NCI-H2196 (cell line): ENCODE data around the gene KIAA1549.

Experiments
- DNase-seq: peaks from one replicate; lab custom pipeline; 2025; ENCODE audit not compliant: unreplicated experiment; lab: John Stamatoyannopoulos, UW

KIAA1549 gene

GRCh38 chr7:138886501-138886917, 94.7 kb downstream of the KIAA1549 start:
- DNase-seq = peak; percentile 77

GRCh38 chr7:138885383-138886147, 95.6 kb downstream of the KIAA1549 start:
- no peak for DNase-seq

GRCh38 chr7:138882249-138882648, 98.9 kb downstream of the KIAA1549 start:
- DNase-seq = no peak

DNA sequence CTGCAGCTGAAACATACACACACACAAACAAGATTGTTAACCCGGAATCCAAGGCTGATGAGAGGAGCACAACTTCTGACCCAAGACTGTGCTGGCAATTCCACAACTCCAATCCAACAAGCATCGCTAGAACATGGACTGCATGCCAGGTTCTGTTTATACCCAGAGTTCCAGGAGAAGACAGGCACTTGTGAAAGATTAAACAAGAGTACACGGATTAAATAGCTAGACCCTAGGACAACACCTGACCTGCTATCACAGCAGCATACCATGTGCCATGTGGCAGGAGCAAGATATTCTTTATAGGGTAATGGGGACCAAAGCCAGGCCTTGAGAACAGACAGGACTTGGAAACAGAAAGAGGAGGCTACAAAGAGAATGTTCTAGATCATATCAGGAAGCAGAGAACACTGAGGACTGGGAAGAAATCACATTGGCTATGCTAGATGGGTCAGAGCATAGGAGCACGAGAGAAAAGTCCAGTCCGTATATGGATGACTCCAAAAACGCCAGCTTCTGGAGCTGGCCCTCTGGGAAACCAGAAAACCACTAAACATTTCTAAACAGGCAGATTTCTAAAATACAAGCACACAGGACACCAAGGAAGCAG, 99.5 kb downstream of the KIAA1549 start:
- no peak for DNase-seq

DNA sequence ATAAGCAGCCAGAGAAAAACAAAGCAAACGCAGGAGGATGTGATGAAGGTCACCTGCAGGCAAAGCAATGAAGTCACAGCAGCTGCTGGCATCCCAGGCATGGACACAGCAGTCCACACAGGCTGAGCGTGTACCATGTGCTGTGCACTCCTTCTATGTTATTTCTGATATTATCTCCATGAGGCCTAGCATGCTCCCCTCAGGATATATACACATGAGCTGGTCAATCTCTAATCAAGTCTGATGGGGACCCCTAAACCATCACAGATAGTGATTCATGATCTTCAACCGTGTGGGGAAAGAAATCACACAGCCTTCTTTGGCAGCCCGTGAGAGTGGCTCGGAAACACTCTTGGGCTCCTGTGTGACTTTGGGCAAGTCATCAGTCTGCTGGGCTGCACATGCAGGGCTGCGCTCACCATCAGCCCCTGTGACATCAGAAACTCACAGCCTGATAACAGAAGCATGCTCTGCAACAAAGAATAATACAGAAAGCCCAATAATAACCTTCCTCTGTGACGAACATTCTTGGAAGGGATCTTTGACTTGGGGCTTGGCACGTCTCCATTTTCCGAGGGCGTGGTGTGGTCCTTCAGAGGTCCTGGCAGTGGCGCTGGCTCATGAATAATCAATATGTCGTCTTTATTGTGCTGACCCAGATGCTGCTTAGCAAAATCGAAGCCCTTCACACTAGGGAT, 100.2 kb downstream of the KIAA1549 start:
- DNase-seq = no peak

GRCh38 chr7:138879356-138879755, 101.8 kb downstream of the KIAA1549 start:
- no peak for DNase-seq

GRCh38 chr7:138878856-138879255, 102.3 kb downstream of the KIAA1549 start:
- DNase-seq = no peak

DNA sequence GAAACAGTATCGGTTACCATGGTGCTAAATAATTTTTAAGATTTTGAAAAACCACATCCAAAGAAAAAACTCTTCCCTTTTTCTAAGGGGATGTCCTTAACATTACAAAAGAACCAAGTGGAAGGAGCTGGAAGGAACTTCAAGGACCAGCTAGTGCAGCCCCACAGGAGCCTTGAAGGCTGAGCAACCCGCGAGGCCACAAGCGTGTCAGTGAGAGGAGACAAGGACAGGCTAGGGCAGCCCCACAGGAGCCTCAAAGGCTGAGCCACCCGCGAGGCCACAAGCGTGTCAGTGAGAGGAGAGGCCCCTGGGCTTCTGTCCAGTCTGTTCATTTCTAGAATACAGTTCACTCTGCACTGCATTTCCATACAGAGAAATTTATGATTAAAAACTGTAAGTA, 103.1 kb downstream of the KIAA1549 start:
- no peak for DNase-seq

GRCh38 chr7:138876326-138876725, 104.9 kb downstream of the KIAA1549 start:
- DNase-seq = no peak

- DNase-seq = no peak
These were observed 105.4 kb downstream of the KIAA1549 start for GRCh38 chr7:138875794-138876193.

DNA sequence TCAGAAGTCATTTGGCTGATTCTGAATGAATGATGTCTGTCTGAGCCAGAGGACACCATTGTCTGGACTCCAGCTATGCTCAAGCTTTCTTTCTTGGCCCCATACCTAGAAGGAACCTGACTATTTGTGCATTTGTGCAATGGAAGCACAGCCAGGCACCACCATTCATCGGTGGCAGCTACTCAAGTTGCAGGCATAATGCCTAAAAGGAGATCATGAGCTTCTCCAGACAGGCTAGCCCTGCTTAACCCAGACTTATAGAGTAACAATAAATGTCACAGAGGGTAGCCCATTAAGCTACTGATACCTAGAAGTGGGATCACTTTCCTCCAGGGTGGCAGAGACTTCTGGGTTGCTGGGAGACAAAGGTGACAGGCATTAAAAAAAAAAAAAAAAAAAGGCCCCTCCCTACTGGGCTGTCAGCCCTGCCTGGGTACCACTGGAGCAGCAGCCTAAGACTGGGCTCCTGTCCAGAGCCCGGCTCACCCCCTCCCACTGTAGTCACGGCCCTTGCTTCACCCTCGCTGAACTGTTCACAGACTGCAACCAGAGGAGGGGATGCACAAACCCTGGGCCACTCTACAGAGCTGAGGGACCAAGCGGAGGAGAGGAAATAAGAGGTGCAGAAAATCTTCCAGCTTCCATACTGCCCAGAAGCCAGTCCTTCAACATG, 107.8 kb downstream of the KIAA1549 start:
- no peak for DNase-seq

DNA sequence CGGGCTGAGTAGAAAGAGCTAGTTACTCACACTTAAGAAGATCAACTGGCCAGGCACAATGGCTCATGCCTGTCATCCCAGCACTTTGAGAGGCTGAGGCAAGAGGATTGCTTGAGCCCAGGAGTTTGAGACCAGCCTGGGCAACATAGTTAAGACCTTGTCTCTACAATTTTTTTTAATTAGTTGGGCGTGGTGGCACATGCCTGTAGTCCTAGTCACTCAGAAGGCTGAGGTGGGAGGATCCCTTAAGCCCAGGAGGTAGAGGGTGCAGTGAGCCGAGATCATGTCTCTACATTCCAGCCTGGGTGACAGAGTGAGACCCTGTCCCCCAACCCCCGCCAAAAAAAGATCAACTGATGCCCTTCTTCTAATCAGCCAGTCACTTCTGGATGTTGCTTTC, 108.6 kb downstream of the KIAA1549 start:
- no peak for DNase-seq

- DNase-seq = no peak
These were observed 109.4 kb downstream of the KIAA1549 start for GRCh38 chr7:138871814-138872090.

DNA sequence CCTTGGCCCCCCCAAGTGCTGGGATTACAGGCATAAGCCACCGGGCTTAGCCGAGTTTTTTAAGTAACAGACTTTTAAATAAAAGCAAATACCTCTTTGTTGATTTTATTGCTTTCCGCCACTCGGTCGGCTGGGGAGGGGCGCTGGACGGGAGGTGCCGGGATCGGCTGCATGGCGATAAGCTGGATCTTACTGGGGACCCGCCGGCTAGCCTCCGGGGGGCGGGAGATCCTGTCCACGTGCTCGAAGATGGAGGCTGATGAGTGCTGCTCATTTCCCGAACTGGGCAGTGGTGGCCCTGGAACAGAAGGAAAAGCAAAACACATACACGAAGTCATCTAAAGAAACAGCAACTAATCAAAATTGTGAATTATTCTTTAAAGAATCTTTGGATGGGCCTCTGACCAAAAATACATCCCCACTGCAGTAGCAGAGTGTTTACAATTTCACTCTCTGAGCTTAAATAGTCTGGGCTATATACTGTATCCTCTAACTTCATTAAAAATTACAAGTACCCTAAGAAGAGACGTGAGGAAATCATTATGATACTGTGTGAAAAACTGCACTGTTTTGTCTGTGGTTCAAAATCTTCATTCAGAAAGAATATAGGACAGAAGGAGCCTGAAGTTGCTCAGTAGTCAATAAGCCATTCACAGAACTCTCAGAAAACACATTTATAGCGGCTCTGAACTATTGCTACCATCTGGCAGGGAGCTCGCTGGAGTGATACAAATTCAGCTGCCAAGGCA, 110.0 kb downstream of the KIAA1549 start:
- no peak for DNase-seq

GRCh38 chr7:138869353-138869752, 111.8 kb downstream of the KIAA1549 start:
- DNase-seq = no peak

DNA sequence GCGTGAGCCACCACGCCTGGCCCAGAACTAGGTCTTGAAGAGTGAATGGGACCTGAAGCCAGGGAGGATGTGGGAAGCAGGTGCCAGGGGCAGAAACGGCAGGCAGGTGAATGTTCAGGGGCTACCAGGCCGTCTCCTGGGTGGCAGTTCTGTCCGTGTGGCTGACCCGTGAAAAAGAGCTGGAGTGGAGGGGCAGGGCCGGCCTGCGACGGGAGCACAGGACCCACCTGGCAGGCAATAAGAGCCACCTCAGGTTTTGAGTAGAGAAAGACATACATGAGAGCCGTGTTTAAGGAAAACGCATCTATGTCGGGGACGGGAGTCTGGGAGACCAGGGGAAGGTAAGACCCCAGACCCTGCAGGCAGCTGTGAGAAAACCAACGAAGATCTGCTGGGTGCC, 112.5 kb downstream of the KIAA1549 start:
- DNase-seq = no peak

- DNase-seq = no peak
These were observed 113.4 kb downstream of the KIAA1549 start for GRCh38 chr7:138867744-138868143.

DNA sequence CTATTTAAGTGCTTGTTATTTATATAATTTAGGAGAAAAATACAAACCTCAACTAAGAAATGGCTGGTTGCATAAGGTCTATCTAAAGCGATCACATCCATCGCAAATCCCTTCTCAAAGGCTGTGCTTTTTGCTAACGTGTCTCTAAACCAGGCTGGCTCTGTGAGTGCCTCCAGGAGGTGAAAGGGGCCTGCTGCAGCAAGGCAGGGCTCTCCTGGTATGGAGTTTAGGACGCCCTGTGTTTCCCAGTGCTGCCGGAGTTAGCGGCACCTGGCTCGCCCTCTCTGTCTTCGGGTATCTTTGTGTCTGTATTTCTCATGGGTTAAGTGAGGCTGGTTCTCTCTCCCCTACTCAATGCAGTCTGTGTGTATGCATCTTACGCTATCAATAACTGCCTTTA, 114.8 kb downstream of the KIAA1549 start:
- no peak for DNase-seq

- DNase-seq = no peak
These were observed 115.3 kb downstream of the KIAA1549 start for GRCh38 chr7:138865843-138866242.

GRCh38 chr7:138864667-138865066, 116.5 kb downstream of the KIAA1549 start:
- DNase-seq = no peak

DNA sequence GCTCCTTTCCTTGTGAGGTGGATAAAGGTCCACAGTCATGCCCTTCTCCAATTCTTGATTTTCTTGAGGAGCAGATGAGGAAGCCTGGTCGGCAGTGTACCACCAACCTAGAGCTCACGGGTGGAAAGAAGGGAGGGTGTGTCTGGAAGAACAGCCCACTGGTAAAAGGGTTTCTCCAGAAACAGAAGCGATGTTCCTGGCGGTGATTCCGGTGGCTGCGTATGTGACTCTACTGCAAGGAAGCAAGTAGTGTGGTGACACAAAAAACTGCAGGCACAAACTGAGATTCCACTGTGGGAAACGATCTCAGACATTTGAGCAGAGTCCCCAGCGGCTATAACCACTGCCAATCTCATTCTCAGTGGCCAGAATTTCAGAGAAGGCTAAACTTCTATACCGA, 117.3 kb downstream of the KIAA1549 start:
- no peak for DNase-seq
